MCF 10A (cell line): ENCODE results near the gene NUDT5. TPM values are rescaled to one million over a fixed set of nuclear protein-coding genes. Genes with fewer than 3 reads are reported as not detected.
A peak's percentile ranks its signal among the peaks of the same experiment; 100 is the strongest.

Experiments
- BruUV-seq: library from RNA; stranded (reverse); fragments of 400-500 nt; replicated peaks from 2 replicates; lab custom pipeline; 2021; lab: Mats Ljungman, UMichigan
- CTCF ChIA-PET: fragments of 300-600 bp; sonication (Branson Sonifier 250); formaldehyde crosslinking; extraction: SDS; loops from one replicate; lab custom pipeline; 2021; ENCODE audit warnings: antibody characterized with exemption, inconsistent platforms; lab: Yijun Ruan, JAX
- POLR2A ChIA-PET: fragments of 300-600, 350-650 bp; sonication (Branson Sonifier 250); formaldehyde crosslinking; extraction: SDS; loops from one replicate; lab custom pipeline; 2020; ENCODE audit warnings: antibody characterized with exemption, inconsistent platforms; lab: Yijun Ruan, JAX
- DNase-seq: peaks from one replicate; pipeline ENCODE4 v3.0.0-alpha.2; 2018; ENCODE audit not compliant: unreplicated experiment
- H3K27ac Mint-ChIP-seq: one replicate; pipeline ENCODE4 v1.8.0; 2022; ENCODE audit warnings: mild to moderate bottlenecking, low read depth, mixed read lengths; ENCODE audit not compliant: unreplicated experiment
- H3K27me3 Mint-ChIP-seq: one replicate; pipeline ENCODE4 v1.8.0; 2022; ENCODE audit warnings: mixed read lengths; ENCODE audit not compliant: insufficient read depth, unreplicated experiment
- H3K36me3 Mint-ChIP-seq: one replicate; pipeline ENCODE4 v1.8.0; 2022; ENCODE audit warnings: mild to moderate bottlenecking, moderate library complexity, mixed read lengths; ENCODE audit not compliant: insufficient read depth, unreplicated experiment
- H3K4me1 Mint-ChIP-seq: one replicate; pipeline ENCODE4 v1.8.0; 2022; ENCODE audit warnings: mixed read lengths; ENCODE audit not compliant: insufficient read depth, unreplicated experiment
- H3K4me3 Mint-ChIP-seq: one replicate; pipeline ENCODE4 v1.8.0; 2022; ENCODE audit warnings: mild to moderate bottlenecking, moderate library complexity, mixed read lengths; ENCODE audit not compliant: unreplicated experiment
- H3K9me3 Mint-ChIP-seq: one replicate; pipeline ENCODE4 v1.8.0; 2022; ENCODE audit warnings: mixed read lengths; ENCODE audit not compliant: unreplicated experiment
- CTCF ChIP-seq: fragments of 200-600 bp; IDR thresholded peaks from one replicate; pipeline ENCODE4 v1.8.0; 2022; ENCODE audit warnings: antibody characterized with exemption, mild to moderate bottlenecking; ENCODE audit not compliant: unreplicated experiment
- intact Hi-C: fragments of 100-400 bp; cut with micrococcal nuclease; formaldehyde crosslinking; loops from 2 replicates; pipeline ENCODE4 v1.14.1; 2022
- total RNA-seq: library from RNA; stranded (reverse); gene quantifications from 2 replicates; pipeline ENCODE4 v1.2.3, GENCODE V29; 2022

NUDT5 gene
- total RNA-seq, 1 experiment from 2014 or later = 84.2 TPM

DNA sequence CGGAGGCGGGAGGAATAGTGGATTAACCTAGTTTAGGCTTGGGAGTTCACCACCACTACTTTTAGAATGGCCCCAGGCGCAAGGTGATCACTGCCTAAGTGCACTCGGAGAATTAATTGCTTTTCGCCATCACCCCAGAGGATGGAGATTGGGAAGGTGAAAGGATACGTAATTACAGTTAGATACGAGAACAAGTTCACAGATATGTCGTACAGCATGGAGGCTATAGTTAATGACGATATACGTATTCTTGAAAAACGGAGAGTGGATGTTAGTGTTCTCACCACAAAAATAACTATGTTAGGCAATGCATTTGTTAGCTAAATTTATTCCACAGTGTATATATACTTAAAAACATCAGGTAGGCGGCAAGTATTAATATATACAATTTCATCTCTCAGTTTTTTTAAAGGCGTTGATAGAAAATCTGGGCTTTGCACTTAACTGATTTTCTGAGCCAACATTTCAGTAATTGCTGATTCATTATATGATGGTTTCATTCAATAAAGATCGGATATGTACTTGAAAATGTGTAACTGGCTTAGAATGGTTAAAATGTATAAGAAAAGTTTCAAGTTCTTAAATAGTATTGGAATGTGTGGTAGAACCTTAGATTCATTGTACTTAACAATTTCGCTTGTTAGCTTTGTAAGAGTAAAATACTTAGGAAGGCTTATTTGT is 980 bp upstream of the NUDT5 start:
- TSS peak; percentile 70 for BruUV-seq
- intact Hi-C loops = loop anchor here (10.0 kb wide), 1 partner anchor 412 kb away; no protein-coding TSS in a partner anchor
- no peak for DNase-seq

GRCh38 chr10:12195281-12195602 is 449 bp downstream of the NUDT5 start:
- intact Hi-C loops = loop anchor here (10.0 kb wide), 1 partner anchor 410 kb away; no protein-coding TSS in a partner anchor
- BruUV-seq = TSS peak; percentile 40
- CTCF ChIA-PET = interaction anchor here (0.6 to 1.4 kb wide), 4 partner anchors 15 to 905 kb away, joined by 3 to 9 read pairs (median 4); partner anchors contain the start of gene OPTN
- peaks cover 24% of the 10 kb centered on the region for H3K4me1 Mint-ChIP-seq
- H3K27me3 Mint-ChIP-seq = no peaks in the 10 kb centered on the region
- H3K4me3 Mint-ChIP-seq = peak overlapping the region; percentile 99
- POLR2A ChIA-PET = interaction anchor here (0.7 to 4.5 kb wide), 27 partner anchors 7 to 905 kb away, joined by 3 to 32 read pairs (median 4); partner anchors contain the start of genes OPTN and UPF2
- H3K27ac Mint-ChIP-seq = peak overlapping the region; percentile 99
- TF ChIP-seq CTCF = no peak
- peaks cover 23% of the 10 kb centered on the region for H3K36me3 Mint-ChIP-seq
- no peak for DNase-seq
- no peaks in the 10 kb centered on the region for H3K9me3 Mint-ChIP-seq

More for the DNA sequence above, 980 bp upstream of the NUDT5 start:
- Mint-ChIP-seq H3K9me3 (no peaks in the 10 kb centered on the region), H3K4me1 (peaks cover 31% of the 10 kb centered on the region), H3K27me3 (no peaks in the 10 kb centered on the region), H3K36me3 (peaks cover 34% of the 10 kb centered on the region), H3K27ac (peak overlapping the region; percentile 99), H3K4me3 (peak overlapping the region; percentile 99)
- no peak for TF ChIP-seq CTCF
- POLR2A ChIA-PET = interaction anchor here (0.7 to 4.5 kb wide), 17 partner anchors 8 to 904 kb away, joined by 3 to 32 read pairs (median 4); partner anchors contain the start of genes OPTN and UPF2
- CTCF ChIA-PET = interaction anchor here (0.6 to 1.4 kb wide), 4 partner anchors 18 to 425 kb away, joined by 3 to 9 read pairs (median 4); no protein-coding TSS in a partner anchor

- ChIA-PET CTCF (interaction anchor here (0.6 to 1.4 kb wide), 2 partner anchors 60 to 905 kb away, joined by 3 to 4 read pairs; partner anchors contain the start of gene OPTN), POLR2A (interaction anchor here (0.7 to 4.5 kb wide), 14 partner anchors 8 to 1392 kb away, joined by 3 to 32 read pairs (median 4); partner anchors contain the start of genes OPTN, PRPF18 and UPF2)
- Mint-ChIP-seq H3K27me3 (no peaks in the 10 kb centered on the region), H3K27ac (peak overlapping the region; percentile 99), H3K36me3 (peaks cover 21% of the 10 kb centered on the region), H3K4me3 (peak overlapping the region; percentile 99), H3K9me3 (no peaks in the 10 kb centered on the region), H3K4me1 (peaks cover 24% of the 10 kb centered on the region)
- intact Hi-C loops = loop anchor here (10.0 kb wide), 1 partner anchor 410 kb away; no protein-coding TSS in a partner anchor
- DNase-seq = peak; percentile 56
- TF ChIP-seq CTCF = no peak
- BruUV-seq = no TSS peak
These were observed 879 bp downstream of the NUDT5 start for GRCh38 chr10:12194752-12195271.

DNA sequence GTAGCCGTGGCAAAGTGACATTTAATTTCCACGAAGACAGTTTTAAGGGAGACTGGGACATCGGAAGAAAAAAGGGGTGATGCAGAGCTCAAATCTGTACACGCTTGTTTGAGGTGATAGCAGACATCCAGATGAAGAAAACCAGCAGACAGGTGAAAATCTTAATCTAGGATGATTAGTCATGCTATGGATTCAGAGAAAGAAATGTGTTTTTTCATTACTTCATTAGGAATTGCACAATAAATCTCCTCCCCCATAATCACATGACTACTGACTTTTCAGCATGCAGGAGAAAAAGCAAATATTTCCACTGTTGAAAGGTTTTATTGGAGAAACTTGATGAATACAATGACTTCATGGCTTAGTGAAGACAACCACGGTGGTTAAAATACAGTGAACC is 2.5 kb downstream of the NUDT5 start:
- no peak overlapping the region for H3K27ac Mint-ChIP-seq
- no peaks in the 10 kb centered on the region for H3K9me3 Mint-ChIP-seq
- no peak for TF ChIP-seq CTCF
- ChIA-PET POLR2A (interaction anchor here (0.6 to 4.5 kb wide), 6 partner anchors 9 to 516 kb away, joined by 3 to 25 read pairs (median 3); no protein-coding TSS in a partner anchor), CTCF (interaction anchor here (0.6 to 0.7 kb wide), 5 partner anchors 9 to 833 kb away, joined by 3 to 4 read pairs (median 3); no protein-coding TSS in a partner anchor)
- H3K4me1 Mint-ChIP-seq = peaks cover 24% of the 10 kb centered on the region
- peaks cover 22% of the 10 kb centered on the region for H3K36me3 Mint-ChIP-seq
- DNase-seq = peak; percentile 65
- BruUV-seq = no TSS peak
- H3K27me3 Mint-ChIP-seq = no peaks in the 10 kb centered on the region
- H3K4me3 Mint-ChIP-seq = no peak overlapping the region
- intact Hi-C loops = loop anchor here (10.0 kb wide), 1 partner anchor 408 kb away; no protein-coding TSS in a partner anchor
